COLO668 (cell line): ENCODE results near the gene ARMH3.
"Not testable (repeated sequence)": the region's sequence is repeated elsewhere in the genome, so short reads cannot be mapped to it uniquely, and the experiment has no call there.

Experiments used
- DNase-seq: peaks from one replicate; lab custom pipeline; 2025; ENCODE audit not compliant: unreplicated experiment; lab: John Stamatoyannopoulos, UW

The ARMH3 gene

GRCh38 chr10:102055647-102056419 is at the start of gene ARMH3:
TSS of gene ARMH3 (minus strand) at chr10:102056173. CDS start at chr10:102040114, 16,059 bp downstream.
- peak; percentile 94 for DNase-seq

- DNase-seq = no peak
Measured at GRCh38 chr10:102102421-102102820, 46.4 kb upstream of the ARMH3 start.

- no peak for DNase-seq
Measured at GRCh38 chr10:102101152-102101551, 45.2 kb upstream of the ARMH3 start.

GRCh38 chr10:102096449-102096848 is 40.5 kb upstream of the ARMH3 start:
- DNase-seq = no peak

GRCh38 chr10:102090772-102091171 is 34.8 kb upstream of the ARMH3 start:
- DNase-seq = no peak

- DNase-seq = no peak
Measured at GRCh38 chr10:102086196-102086595, 30.2 kb upstream of the ARMH3 start.

- no peak for DNase-seq
Measured at GRCh38 chr10:102085336-102085735, 29.4 kb upstream of the ARMH3 start.

- no peak for DNase-seq
Measured at GRCh38 chr10:102083541-102083940, 27.6 kb upstream of the ARMH3 start.

- DNase-seq = peak; percentile 60
Measured at GRCh38 chr10:102072673-102073527, 16.9 kb upstream of the ARMH3 start.

GRCh38 chr10:102069071-102069470 is 13.1 kb upstream of the ARMH3 start:
- DNase-seq = no peak

GRCh38 chr10:102068216-102068615 is 12.2 kb upstream of the ARMH3 start:
- peak; percentile 79 for DNase-seq

GRCh38 chr10:102067091-102067916 is 11.3 kb upstream of the ARMH3 start:
- DNase-seq = no peak

- peak; percentile 8 for DNase-seq
Measured at GRCh38 chr10:102066399-102067088, 10.6 kb upstream of the ARMH3 start.

- peak; percentile 50 for DNase-seq
Measured at GRCh38 chr10:102065561-102066398, 9.8 kb upstream of the ARMH3 start.

GRCh38 chr10:102064868-102065560 is 9.0 kb upstream of the ARMH3 start, which contains the start of gene HPS6:
TSS of gene HPS6 (plus strand) at chr10:102065349. CDS start at chr10:102065475, 126 bp downstream.
- DNase-seq = peak; percentile 91

GRCh38 chr10:102064503-102064867 is 8.5 kb upstream of the ARMH3 start:
- no peak for DNase-seq

GRCh38 chr10:102059987-102060386 is 4.0 kb upstream of the ARMH3 start:
- DNase-seq = no peak

GRCh38 chr10:102054881-102055646 is 909 bp downstream of the ARMH3 start:
- DNase-seq = not testable (repeated sequence)
